ENCODE data around the gene PIR.

DNA sequence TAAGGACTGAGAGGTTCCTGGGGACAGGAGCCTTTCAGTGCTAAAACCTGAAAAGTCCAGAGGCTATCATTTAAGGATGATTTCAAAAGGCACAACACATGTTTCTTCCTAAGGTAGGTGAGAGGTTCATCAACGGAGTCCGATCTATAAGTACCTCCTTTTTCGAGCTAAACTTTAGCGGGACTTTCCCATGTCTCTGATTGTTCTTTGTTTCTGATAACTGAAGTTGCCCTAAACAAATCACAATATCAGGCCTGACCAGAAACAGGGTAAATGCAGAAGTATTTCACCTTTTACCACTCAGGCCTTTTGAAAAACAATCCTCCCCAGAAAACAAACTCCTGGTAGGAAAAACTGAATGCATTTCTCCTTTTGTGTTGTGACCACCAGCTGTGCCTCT lies 17.6 kb downstream of the PIR start:
- TF ChIP-seq, protein P1, sequence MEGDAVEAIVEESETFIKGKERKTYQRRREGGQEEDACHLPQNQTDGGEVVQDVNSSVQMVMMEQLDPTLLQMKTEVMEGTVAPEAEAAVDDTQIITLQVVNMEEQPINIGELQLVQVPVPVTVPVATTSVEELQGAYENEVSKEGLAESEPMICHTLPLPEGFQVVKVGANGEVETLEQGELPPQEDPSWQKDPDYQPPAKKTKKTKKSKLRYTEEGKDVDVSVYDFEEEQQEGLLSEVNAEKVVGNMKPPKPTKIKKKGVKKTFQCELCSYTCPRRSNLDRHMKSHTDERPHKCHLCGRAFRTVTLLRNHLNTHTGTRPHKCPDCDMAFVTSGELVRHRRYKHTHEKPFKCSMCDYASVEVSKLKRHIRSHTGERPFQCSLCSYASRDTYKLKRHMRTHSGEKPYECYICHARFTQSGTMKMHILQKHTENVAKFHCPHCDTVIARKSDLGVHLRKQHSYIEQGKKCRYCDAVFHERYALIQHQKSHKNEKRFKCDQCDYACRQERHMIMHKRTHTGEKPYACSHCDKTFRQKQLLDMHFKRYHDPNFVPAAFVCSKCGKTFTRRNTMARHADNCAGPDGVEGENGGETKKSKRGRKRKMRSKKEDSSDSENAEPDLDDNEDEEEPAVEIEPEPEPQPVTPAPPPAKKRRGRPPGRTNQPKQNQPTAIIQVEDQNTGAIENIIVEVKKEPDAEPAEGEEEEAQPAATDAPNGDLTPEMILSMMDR (IDR thresholded peaks at IDR 0.05) = no peak
- TF ChIP-seq SMAD3 (CRISPR knock-in tag; IDR thresholded peaks at IDR 0.05; ENCODE audit: borderline replicate concordance) = no peak
- no peak for TF ChIP-seq ZNF121 (CRISPR knock-in tag; IDR thresholded peaks at IDR 0.05)
- no peak for TF ChIP-seq NFE2L1 (CRISPR knock-in tag; IDR thresholded peaks at IDR 0.05)
- no peak for TF ChIP-seq CREB1 (CRISPR knock-in tag; IDR thresholded peaks at IDR 0.05)

All from WTC11 (cell line).